ENCODE results near the gene DKK1. TPM values are rescaled to one million over a fixed set of nuclear protein-coding genes. Genes with fewer than 3 reads are reported as not detected.

Gene DKK1
- total RNA-seq, 1 donor from 2014 or later = 33.2 TPM

DNA sequence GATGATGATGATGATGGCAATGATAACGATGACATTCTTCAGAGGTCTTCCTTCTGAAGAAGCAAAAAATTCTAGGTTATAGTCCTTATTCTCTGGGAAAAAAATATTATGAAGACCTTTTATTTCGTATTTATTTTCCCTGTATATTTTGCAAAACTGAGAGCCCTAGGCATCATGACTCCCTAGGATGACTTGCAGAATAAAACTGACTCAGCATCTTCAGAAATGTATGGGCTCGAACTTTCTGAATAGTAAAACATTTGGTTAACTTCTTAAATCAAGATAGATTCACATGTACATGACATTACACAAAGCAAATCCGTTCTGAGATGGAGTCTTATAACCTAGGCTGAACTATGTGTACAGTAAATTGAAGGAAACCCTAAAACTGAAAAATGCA lies 29.4 kb downstream of the DKK1 start:
- Mint-ChIP-seq H3K27me3 (peaks cover 6% of the 10 kb centered on the region), H3K9me3 (no peaks in the 10 kb centered on the region), H3K27ac (no peak overlapping the region), H3K4me1 (ENCODE audit: unreplicated experiment) (no peaks in the 10 kb centered on the region), H3K36me3 (no peaks in the 10 kb centered on the region), H3K4me3 (no peak overlapping the region)
- DNase-seq (ENCODE audit: extremely low spot score, unreplicated experiment) = no peak
- TF ChIP-seq CTCF (conservative IDR thresholded peaks at IDR 0.05) = no peak

- TF ChIP-seq CTCF (conservative IDR thresholded peaks at IDR 0.05) = no peak
- H3K27ac Mint-ChIP-seq = no peak overlapping the region
Measured at GRCh38 chr10:52346394-52347326, 32.6 kb downstream of the DKK1 start.

DNA sequence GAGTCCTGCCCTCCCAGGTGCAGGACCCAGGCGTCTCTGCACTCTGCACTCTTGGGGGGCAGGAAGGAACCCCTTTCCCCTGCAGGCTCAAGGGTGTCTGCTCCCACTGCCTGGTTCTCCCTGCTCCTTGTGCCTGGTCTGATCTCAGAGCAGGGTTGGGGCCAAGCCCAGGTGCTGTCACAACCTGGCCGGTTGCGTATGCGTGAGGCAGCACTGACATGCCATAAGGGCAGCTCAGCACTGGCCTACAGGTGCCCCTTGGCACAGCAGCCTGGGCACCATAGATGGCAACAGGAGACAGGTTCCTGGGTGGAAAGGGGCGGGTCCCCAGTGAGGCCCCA lies 33.2 kb downstream of the DKK1 start:
- no peaks in the 10 kb centered on the region for H3K4me1 Mint-ChIP-seq (ENCODE audit: unreplicated experiment)
- TF ChIP-seq CTCF (conservative IDR thresholded peaks at IDR 0.05) = no peak
- DNase-seq (ENCODE audit: extremely low spot score, unreplicated experiment) = no peak
- peaks cover under 1% of the 10 kb centered on the region for H3K27me3 Mint-ChIP-seq
- no peak overlapping the region for H3K4me3 Mint-ChIP-seq
- H3K9me3 Mint-ChIP-seq = no peaks in the 10 kb centered on the region
- no peaks in the 10 kb centered on the region for H3K36me3 Mint-ChIP-seq
- H3K27ac Mint-ChIP-seq = no peak overlapping the region

More at GRCh38 chr10:52346394-52347326, 32.6 kb downstream of the DKK1 start:
- Mint-ChIP-seq H3K4me3 (no peak overlapping the region), H3K4me1 (ENCODE audit: unreplicated experiment) (no peaks in the 10 kb centered on the region), H3K27me3 (peaks cover 6% of the 10 kb centered on the region), H3K36me3 (no peaks in the 10 kb centered on the region), H3K9me3 (no peaks in the 10 kb centered on the region)
- no peak for DNase-seq (ENCODE audit: extremely low spot score, unreplicated experiment)

GRCh38 chr10:52348037-52348564 lies 34.0 kb downstream of the DKK1 start:
- Mint-ChIP-seq H3K27ac (no peak overlapping the region), H3K4me3 (no peak overlapping the region), H3K27me3 (no peaks in the 10 kb centered on the region), H3K4me1 (ENCODE audit: unreplicated experiment) (no peaks in the 10 kb centered on the region), H3K36me3 (no peaks in the 10 kb centered on the region), H3K9me3 (no peaks in the 10 kb centered on the region)
- TF ChIP-seq CTCF (conservative IDR thresholded peaks at IDR 0.05) = no peak
- no peak for DNase-seq (ENCODE audit: extremely low spot score, unreplicated experiment)

DNA sequence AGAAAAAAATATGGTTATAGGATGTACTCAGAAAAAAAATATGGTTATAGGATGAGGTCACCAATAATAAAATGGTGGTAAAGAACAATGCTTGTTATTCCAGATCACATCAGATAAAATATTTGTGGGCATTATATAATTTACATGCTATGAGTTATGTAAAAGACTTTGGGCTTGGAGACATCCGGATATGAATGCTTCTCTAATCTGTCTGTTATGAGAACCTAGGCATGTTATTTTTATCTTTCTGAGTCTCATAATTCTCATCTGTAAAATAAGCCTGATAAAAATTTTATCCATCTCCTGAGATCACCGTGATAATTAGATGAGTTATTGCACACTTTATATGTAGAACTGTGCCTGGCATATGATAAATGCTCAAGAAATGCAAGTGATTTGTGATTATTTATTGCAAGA lies 37.8 kb downstream of the DKK1 start:
- H3K9me3 Mint-ChIP-seq = no peaks in the 10 kb centered on the region
- DNase-seq (ENCODE audit: extremely low spot score, unreplicated experiment) = no peak
- H3K36me3 Mint-ChIP-seq = no peaks in the 10 kb centered on the region

More for the DNA sequence above, 37.8 kb downstream of the DKK1 start:
- Mint-ChIP-seq H3K4me1 (ENCODE audit: unreplicated experiment) (no peaks in the 10 kb centered on the region), H3K4me3 (no peak overlapping the region), H3K27ac (no peak overlapping the region), H3K27me3 (no peaks in the 10 kb centered on the region)
- no peak for TF ChIP-seq CTCF (conservative IDR thresholded peaks at IDR 0.05)
